Myometrial cell (primary cell): Measurements from ENCODE around the gene QSER1. TPM values are rescaled to one million over a fixed set of nuclear protein-coding genes. Genes with fewer than 3 reads are reported as not detected.

ENCODE experiments used
- total RNA-seq: library from RNA; depleted of rRNA; stranded (reverse); fragments of >200 nt; gene quantifications from 2 replicates; pipeline ENCODE4 v1.2.3, GENCODE V29; 2015

The QSER1 gene
- 6.6 and 14.4 TPM in 2 replicates for total RNA-seq

GRCh38 chr11:32892355-32893092, at the start of gene QSER1:
Gene QSER1 (plus strand): TSS chr11:32892811. CDS start chr11:32893126, 315 bp downstream.

GRCh38 chr11:33015621-33016551, 123.3 kb downstream of the QSER1 start, which contains the start of gene DEPDC7:
Gene DEPDC7 (plus strand): TSS chr11:33015878. CDS start chr11:33015956, 78 bp downstream.

Other genes starting within 250 kb of the QSER1 start
- not detected in 2 replicates for gene CCDC73, start 98.1 kb upstream of the QSER1 start, total RNA-seq
- gene PRRG4, start 62.9 kb upstream of the QSER1 start, total RNA-seq, result under 0.01 and 0.18 TPM in 2 replicates
- gene DEPDC7, start 123.1 kb downstream of the QSER1 start, total RNA-seq, result 8.9 and 11.8 TPM in 2 replicates
- 17.9 and 21.6 TPM in 2 replicates for gene TCP11L1, start 146.8 kb downstream of the QSER1 start, total RNA-seq